ENCODE results near the gene TRIM9.

DNA sequence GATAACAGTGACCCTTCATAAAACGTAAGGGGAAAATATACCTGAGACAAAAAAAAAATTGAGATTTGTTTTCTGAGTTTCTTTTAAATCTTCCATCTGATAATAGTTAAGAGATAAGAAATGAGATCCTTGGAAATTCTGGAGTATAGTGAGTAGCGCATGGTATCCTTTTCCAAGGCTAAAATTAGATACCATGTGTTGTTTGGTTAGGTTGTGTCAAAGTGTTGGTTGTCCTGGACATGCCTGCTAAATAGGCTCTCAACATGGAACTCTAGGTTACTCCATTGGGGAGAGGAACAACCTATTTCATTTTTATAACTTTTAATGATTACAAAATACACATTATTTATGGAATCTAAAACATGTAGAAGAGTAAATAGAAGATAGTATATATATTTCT, 165.4 kb downstream of the TRIM9 start:
- TF ChIP-seq, protein P1, sequence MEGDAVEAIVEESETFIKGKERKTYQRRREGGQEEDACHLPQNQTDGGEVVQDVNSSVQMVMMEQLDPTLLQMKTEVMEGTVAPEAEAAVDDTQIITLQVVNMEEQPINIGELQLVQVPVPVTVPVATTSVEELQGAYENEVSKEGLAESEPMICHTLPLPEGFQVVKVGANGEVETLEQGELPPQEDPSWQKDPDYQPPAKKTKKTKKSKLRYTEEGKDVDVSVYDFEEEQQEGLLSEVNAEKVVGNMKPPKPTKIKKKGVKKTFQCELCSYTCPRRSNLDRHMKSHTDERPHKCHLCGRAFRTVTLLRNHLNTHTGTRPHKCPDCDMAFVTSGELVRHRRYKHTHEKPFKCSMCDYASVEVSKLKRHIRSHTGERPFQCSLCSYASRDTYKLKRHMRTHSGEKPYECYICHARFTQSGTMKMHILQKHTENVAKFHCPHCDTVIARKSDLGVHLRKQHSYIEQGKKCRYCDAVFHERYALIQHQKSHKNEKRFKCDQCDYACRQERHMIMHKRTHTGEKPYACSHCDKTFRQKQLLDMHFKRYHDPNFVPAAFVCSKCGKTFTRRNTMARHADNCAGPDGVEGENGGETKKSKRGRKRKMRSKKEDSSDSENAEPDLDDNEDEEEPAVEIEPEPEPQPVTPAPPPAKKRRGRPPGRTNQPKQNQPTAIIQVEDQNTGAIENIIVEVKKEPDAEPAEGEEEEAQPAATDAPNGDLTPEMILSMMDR (conservative IDR thresholded peaks at IDR 0.05; ENCODE audit: low read length) = no peak
- no peak for TF ChIP-seq EZH2phosphoT487 (IDR thresholded peaks at IDR 0.05; ENCODE audit: borderline replicate concordance)
